A549 (cell line): ENCODE results near the gene MEGF6. TPM values are rescaled to one million over a fixed set of nuclear protein-coding genes. Genes with fewer than 3 reads are reported as not detected.

ENCODE experiments used
- ATAC-seq, 2 experiments: fragments of 200-7000 bp in 1 of 2; fragments of >200 bp in 1 of 2; cut with Nextera tagmentation in 1 of 2; cut with Tn5 transposase in 1 of 2; 3 replicates each; pipeline versions ENCODE4 v1.8.0 to v1.9.1; 2018 to 2020; ENCODE audit warnings: mild to moderate bottlenecking in 1 of 2, moderate library complexity in 1 of 2
- CTCF ChIA-PET: fragments of 300-600 bp; sonication (Branson Sonifier 250); formaldehyde crosslinking; extraction: SDS; loops from one replicate; lab custom pipeline; 2021; ENCODE audit warnings: antibody characterized with exemption, inconsistent platforms; lab: Yijun Ruan, JAX
- POLR2A ChIA-PET: fragments of 350-600 bp; formaldehyde crosslinking; extraction: SDS; loops from one replicate; lab custom pipeline; 2021; ENCODE audit warnings: antibody characterized with exemption, inconsistent platforms; lab: Yijun Ruan, JAX
- DNase-seq, 2 experiments: peaks; one replicate each; pipeline versions ENCODE4 v3.0.0 to v3.0.0-alpha.2; 2011 to 2016; ENCODE audit warnings: low read depth in 1 of 2, low spot score in 1 of 2
- FAIRE-seq: peaks from 2 replicates; lab custom pipeline; 2011; peaks lifted over from hg19 to GRCh38; lab: Jason Lieb, UNC
- H3K27ac ChIP-seq, 2 experiments: fragments of >200 bp; sonication (Bioruptor Twin); formaldehyde crosslinking; 3 replicates each; pipeline ENCODE4 v1.5.1; 2016 to 2017
- H3K4me1 ChIP-seq: fragments of >200 bp; sonication (Bioruptor Twin); formaldehyde crosslinking; 3 replicates; pipeline ENCODE4 v1.6.1; 2016
- H3K4me2 ChIP-seq: fragments of >200 bp; sonication (Bioruptor Twin); formaldehyde crosslinking; 3 replicates; pipeline ENCODE4 v1.6.1; 2016
- H3K4me3 ChIP-seq: fragments of >200 bp; sonication (Bioruptor Twin); formaldehyde crosslinking; 3 replicates; pipeline ENCODE4 v1.5.1; 2016
- H3K9me3 ChIP-seq: fragments of >200 bp; sonication (Bioruptor Twin); formaldehyde crosslinking; 3 replicates; pipeline ENCODE4 v1.6.1; 2016
- ATOH8 ChIP-seq: fragments of 250-450 bp; sonication (Bioruptor Pico); IDR thresholded peaks from 2 replicates; pipeline ENCODE4 v1.5.0; 2020; ENCODE audit warnings: low read depth, mild to moderate bottlenecking, moderate library complexity
- BHLHE40 ChIP-seq: IDR thresholded peaks from 2 replicates; pipeline ENCODE4 v1.6.1; 2012; ENCODE audit warnings: low read depth, low read length, inconsistent platforms
- CBX8 ChIP-seq: fragments of 200-600 bp; sonication (generic); IDR thresholded peaks from 2 replicates; pipeline ENCODE4 v1.6.1; 2016
- FOXS1 ChIP-seq: fragments of 250-450 bp; sonication (Bioruptor Pico); IDR thresholded peaks from 2 replicates; pipeline ENCODE4 v1.5.0; 2020; ENCODE audit warnings: mild to moderate bottlenecking, moderate library complexity
- GATA3 ChIP-seq: IDR thresholded peaks from 2 replicates; pipeline ENCODE4 v1.6.1; 2012; ENCODE audit warnings: borderline replicate concordance
- HES2 ChIP-seq: fragments of >200 bp; sonication (Bioruptor Twin); formaldehyde crosslinking; IDR thresholded peaks from 2 replicates; pipeline ENCODE4 v1.6.1; 2016
- HOXA7 ChIP-seq: fragments of 250-450 bp; sonication (Bioruptor Pico); IDR thresholded peaks from 2 replicates; pipeline ENCODE4 v1.5.0; 2020; ENCODE audit warnings: mild to moderate bottlenecking, moderate library complexity
- HOXB13 ChIP-seq: fragments of 250-450 bp; sonication (Bioruptor Pico); IDR thresholded peaks from 2 replicates; pipeline ENCODE4 v1.5.0; 2020; ENCODE audit warnings: low read depth, mild to moderate bottlenecking, moderate library complexity
- HOXB5 ChIP-seq: fragments of 250-450 bp; sonication (Bioruptor Pico); IDR thresholded peaks from 2 replicates; pipeline ENCODE4 v1.5.0; 2020; ENCODE audit warnings: mild to moderate bottlenecking, moderate library complexity
- JUNB ChIP-seq: fragments of >200 bp; sonication (Bioruptor Twin); formaldehyde crosslinking; IDR thresholded peaks from 2 replicates; pipeline ENCODE4 v1.6.1; 2016
- KDM1A ChIP-seq: fragments of 200-600 bp; sonication (generic); IDR thresholded peaks from 2 replicates; pipeline ENCODE4 v1.6.1; 2016; ENCODE audit warnings: low read depth, mild to moderate bottlenecking
- KDM5A ChIP-seq: fragments of 200-600 bp; sonication (generic); IDR thresholded peaks from 2 replicates; pipeline ENCODE4 v1.6.1; 2016; ENCODE audit warnings: antibody characterized with exemption, mild to moderate bottlenecking
- MAFK ChIP-seq: fragments of 450-650 bp; IDR thresholded peaks from 2 replicates; pipeline ENCODE4 v1.6.1; 2014; ENCODE audit not compliant: partially characterized antibody
- MYC ChIP-seq: IDR thresholded peaks from 2 replicates; pipeline ENCODE4 v1.6.1; 2012; ENCODE audit warnings: mild to moderate bottlenecking, inconsistent platforms, low read length, improper control_type of control experiment, borderline replicate concordance
- NPAS2 ChIP-seq: fragments of 250-450 bp; sonication (Bioruptor Pico); IDR thresholded peaks from 2 replicates; pipeline ENCODE4 v1.8.0; 2022; ENCODE audit warnings: mild to moderate bottlenecking, moderate library complexity, borderline replicate concordance
- NR3C1 ChIP-seq: fragments of >200 bp; sonication (Bioruptor Twin); formaldehyde crosslinking; IDR thresholded peaks from 3 replicates; pipeline ENCODE4 v1.6.1; 2017
- PHF8 ChIP-seq: fragments of 200-600 bp; sonication (generic); IDR thresholded peaks from 2 replicates; pipeline ENCODE4 v1.6.1; 2016; ENCODE audit warnings: low read depth, mild to moderate bottlenecking, antibody characterized with exemption, moderate library complexity, borderline replicate concordance
- REST ChIP-seq: fragments of 200-600 bp; sonication (generic); IDR thresholded peaks from 2 replicates; pipeline ENCODE4 v1.6.1; 2016; ENCODE audit warnings: antibody characterized with exemption, mild to moderate bottlenecking, moderate library complexity
- RNF2 ChIP-seq: fragments of 200-600 bp; sonication (generic); IDR thresholded peaks from 2 replicates; pipeline ENCODE4 v1.6.1; 2016; ENCODE audit warnings: low read depth, mild to moderate bottlenecking, antibody characterized with exemption, moderate library complexity, borderline replicate concordance
- SREBF2 ChIP-seq: fragments of 450-650 bp; IDR thresholded peaks from 2 replicates; pipeline ENCODE4 v1.6.1; 2014; ENCODE audit warnings: mild to moderate bottlenecking, moderate library complexity
- TP53 ChIP-seq: fragments of 250-450 bp; sonication (Bioruptor Pico); IDR thresholded peaks from 2 replicates; pipeline ENCODE4 v1.5.0; 2021; ENCODE audit warnings: mild to moderate bottlenecking, moderate library complexity
- USF2 ChIP-seq: fragments of 450-650 bp; IDR thresholded peaks from 2 replicates; pipeline ENCODE4 v1.6.1; 2014; ENCODE audit warnings: antibody characterized with exemption
- ZSCAN20 ChIP-seq: fragments of 250-450 bp; sonication (Bioruptor Pico); IDR thresholded peaks from 2 replicates; pipeline ENCODE4 v1.8.0; 2022; ENCODE audit warnings: mild to moderate bottlenecking, moderate library complexity
- WGBS: methylation state at CpG from one replicate; pipeline ENCODE4 v1.1.6; 2017; ENCODE audit errors: missing lambda C conversion rate; 5-methylcytosine and 5-hydroxymethylcytosine counted together
- polyA plus RNA-seq, 4 experiments: library from polyadenylated mRNA; depleted of rRNA in 3 of 4; stranded (reverse); fragments of >200 nt; fragmentation: RNase III in 1 of 4; extraction: RNeasy Plus Mini Kit Qiagen cat#74134 plus additional on column Dnase treatment in 1 of 4; gene quantifications; 2 replicates in 3 of 4; 3 replicates in 1 of 4; pipeline ENCODE4 v1.2.3, GENCODE V29; 2011 to 2017

Gene MEGF6
- polyA plus RNA-seq, 2 of the 4 experiments (the other 2 are of a cell fraction) = 0.66 to 13.7 TPM

GRCh38 chr1:3539707-3540425 lies 71.4 kb downstream of the MEGF6 start:
- POLR2A ChIA-PET = no interaction called here
- CTCF ChIA-PET = interaction anchor here (0.7 to 1.5 kb wide), 4 partner anchors 22 to 87 kb away, joined by 3 read pairs; no protein-coding TSS in a partner anchor
- Histone ChIP-seq H3K27ac (0 out of 6 replicates have a peak overlapping the region, but pooled peaks of 1 of the 2 experiments have one; percentile 24), H3K4me2 (no peak overlapping the region), H3K9me3 (no peaks in the 10 kb centered on the region), H3K4me3 (no peak overlapping the region), H3K4me1 (peaks cover 27% of the 10 kb centered on the region)
- WGBS = 82% methylated on average over 11 of the region's 24 CpGs
- FAIRE-seq (no peak), ATAC-seq (no peak), DNase-seq (no peak)
- TF ChIP-seq KDM5A (no peak), GATA3 (no peak), HOXB5 (CRISPR knock-in tag) (no peak), REST (no peak), SREBF2 (no peak), HES2 (no peak), MYC (no peak), NPAS2 (CRISPR knock-in tag) (no peak), HOXA7 (CRISPR knock-in tag) (no peak), NR3C1 (no peak), CBX8 (no peak), RNF2 (no peak), ATOH8 (no peak), ZSCAN20 (CRISPR knock-in tag) (no peak)

GRCh38 chr1:3537359-3537758 lies 73.9 kb downstream of the MEGF6 start:
- POLR2A ChIA-PET = no interaction called here
- DNase-seq = no peak
- no peak for FAIRE-seq
- H3K4me1 ChIP-seq = peaks cover 9% of the 10 kb centered on the region
- CTCF ChIA-PET = interaction anchor here (0.7 to 2.2 kb wide), 4 partner anchors 11 to 84 kb away, joined by 3 to 6 read pairs (median 5); no protein-coding TSS in a partner anchor
- TF ChIP-seq NPAS2 (CRISPR knock-in tag) (no peak), HOXB13 (CRISPR knock-in tag) (no peak), JUNB (no peak), KDM1A (no peak), BHLHE40 (no peak), USF2 (no peak), TP53 (CRISPR knock-in tag) (no peak), MAFK (no peak), ATOH8 (no peak), PHF8 (no peak), FOXS1 (no peak), MYC (no peak)
- H3K9me3 ChIP-seq = no peaks in the 10 kb centered on the region
- H3K27ac ChIP-seq = no peak overlapping the region
- 78% methylated on average over 15 of the region's 16 CpGs for WGBS
- no peak overlapping the region for H3K4me3 ChIP-seq
- H3K4me2 ChIP-seq = no peak overlapping the region
- no peak for ATAC-seq
